Brain microvascular endothelial cell (primary cell): ENCODE data around the gene HOXA13.

Experiments
- DNase-seq: peaks from one replicate; pipeline ENCODE4 v3.0.0-alpha.2; 2020
- H3K27ac ChIP-seq: fragments of 250-450 bp; sonication (Bioruptor Pico); 2 replicates; pipeline ENCODE4 v1.5.1; 2020; ENCODE audit warnings: mild to moderate bottlenecking, moderate library complexity
- H3K27me3 ChIP-seq: fragments of 250-450 bp; sonication (Bioruptor Pico); replicated peaks from 2 replicates; pipeline ENCODE4 v1.5.1; 2020; ENCODE audit warnings: mild to moderate bottlenecking
- H3K36me3 ChIP-seq: fragments of 250-450 bp; sonication (Bioruptor Pico); replicated peaks from 2 replicates; pipeline ENCODE4 v1.5.1; 2020; ENCODE audit warnings: mild to moderate bottlenecking
- H3K4me3 ChIP-seq: 2 replicates; pipeline ENCODE4 v1.5.1; 2011; ENCODE audit warnings: low read depth, mild to moderate bottlenecking, control low read depth, low read length, moderate library complexity
- CTCF ChIP-seq: IDR thresholded peaks from 2 replicates; pipeline ENCODE4 v1.5.1; 2011; ENCODE audit warnings: low read depth, mild to moderate bottlenecking, moderate library complexity, low read length, control low read depth, inconsistent platforms; ENCODE audit errors: missing control alignments
- in situ Hi-C: cut with HindIII; loops from 2 replicates; pipeline ENCODE4 v1.10.0; 2017; ENCODE audit warnings: low sequenced_read_pairs, low pct_ligation_motif_present

Gene HOXA13

GRCh38 chr7:27199849-27200760 lies at the start of gene HOXA13:
Gene HOXA13 (minus strand): TSS chr7:27200091. CDS start chr7:27200077, 14 bp downstream.
- peaks cover 91% of the 10 kb centered on the region for H3K27me3 ChIP-seq
- DNase-seq = no peak
- H3K4me3 ChIP-seq = no peak within 1 kb of the TSS
- no peak for TF ChIP-seq CTCF
- no peak within 1 kb of the TSS for H3K27ac ChIP-seq
- no peaks in the 10 kb centered on the region for H3K36me3 ChIP-seq
- in situ Hi-C loops = loop anchor here (25.0 kb wide), 1 partner anchor 387 kb away; no protein-coding TSS in a partner anchor

- H3K27me3 ChIP-seq = peaks cover 99% of the 10 kb centered on the region
Measured at GRCh38 chr7:27248911-27249723, 49.2 kb upstream of the HOXA13 start.

DNA sequence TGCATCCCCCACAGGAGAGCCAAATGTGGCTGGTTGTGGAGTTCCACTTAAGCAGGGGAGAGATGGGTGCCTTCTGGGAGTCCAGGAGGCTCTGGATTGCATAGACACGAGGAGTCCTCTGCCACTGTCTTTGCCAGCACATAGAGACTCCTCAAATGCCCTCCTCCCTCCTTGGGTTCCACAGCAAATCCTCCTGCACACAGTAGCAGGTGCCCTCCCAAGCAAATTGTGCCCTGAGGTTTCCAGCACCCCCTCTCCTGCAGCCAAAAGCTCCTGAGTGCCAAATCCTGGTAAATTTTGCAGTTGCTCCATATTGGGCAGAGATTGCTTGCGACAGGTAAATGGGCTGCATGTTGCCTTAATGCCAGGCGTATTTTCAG lies 48.5 kb upstream of the HOXA13 start:
- Histone ChIP-seq H3K27ac (no peak overlapping the region), H3K4me3 (no peak overlapping the region), H3K36me3 (no peaks in the 10 kb centered on the region), H3K27me3 (peaks cover 100% of the 10 kb centered on the region)
- no peak for DNase-seq
- TF ChIP-seq CTCF = no peak
- in situ Hi-C loops = no loop called here

More at GRCh38 chr7:27248911-27249723, 49.2 kb upstream of the HOXA13 start:
- in situ Hi-C loops = no loop called here
- Histone ChIP-seq H3K27ac (no peak overlapping the region), H3K4me3 (no peak overlapping the region), H3K36me3 (no peaks in the 10 kb centered on the region)
- no peak for TF ChIP-seq CTCF
- no peak for DNase-seq

- H3K36me3 ChIP-seq = no peaks in the 10 kb centered on the region
- TF ChIP-seq CTCF = no peak
- in situ Hi-C loops = no loop called here
- H3K27ac ChIP-seq = no peak overlapping the region
- peaks cover 100% of the 10 kb centered on the region for H3K27me3 ChIP-seq
- no peak overlapping the region for H3K4me3 ChIP-seq
- DNase-seq = no peak
Measured at GRCh38 chr7:27247452-27248426, 47.8 kb upstream of the HOXA13 start.

DNA sequence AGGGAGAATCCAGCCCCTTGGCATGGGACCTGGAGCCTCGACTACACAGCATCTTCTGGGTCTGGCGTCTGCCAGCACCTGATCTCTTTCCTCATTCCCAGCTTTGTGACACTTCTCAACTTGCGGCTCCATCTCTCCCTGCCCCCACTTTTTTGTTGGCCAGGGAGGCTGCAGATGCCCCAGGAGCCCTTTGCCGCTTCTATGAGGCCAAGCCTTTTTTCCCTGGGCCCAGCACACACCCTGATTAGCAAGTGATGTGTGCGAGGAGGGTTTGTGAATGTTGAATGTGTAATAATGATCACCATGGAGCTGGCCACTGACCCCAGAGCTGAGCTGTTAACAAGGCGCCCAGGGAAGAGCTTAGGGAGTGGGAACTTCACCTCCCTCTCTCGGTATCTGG lies 47.1 kb upstream of the HOXA13 start:
- no peak for DNase-seq
- no peak for TF ChIP-seq CTCF
- peaks cover 100% of the 10 kb centered on the region for H3K27me3 ChIP-seq
- in situ Hi-C loops = no loop called here
- no peak overlapping the region for H3K27ac ChIP-seq
- no peaks in the 10 kb centered on the region for H3K36me3 ChIP-seq
- no peak overlapping the region for H3K4me3 ChIP-seq
